HG03469 (cell line): ENCODE results near the gene ZNF528.

Source experiments
- ATAC-seq: cut with Tn5 transposase; IDR thresholded peaks from one replicate; pipeline ENCODE4 v1.9.1; 2021; ENCODE audit warnings: mild to moderate bottlenecking, moderate library complexity, moderate number of reproducible peaks; ENCODE audit not compliant: unreplicated experiment

Gene ZNF528

GRCh38 chr19:52397310-52398080, at the start of gene ZNF528:
ZNF528 (plus strand) TSS chr19:52397849; CDS start chr19:52402014, 4,165 bp downstream.
- ATAC-seq: no peak

GRCh38 chr19:52351512-52351911, 46.1 kb upstream of the ZNF528 start:
- ATAC-seq: no peak

GRCh38 chr19:52366414-52366824, 31.2 kb upstream of the ZNF528 start:
- no peak for ATAC-seq

- no peak for ATAC-seq
These were observed 27.9 kb upstream of the ZNF528 start, which contains the start of gene ZNF880 for GRCh38 chr19:52369559-52370340. ZNF880 (plus strand) TSS chr19:52369923; CDS start chr19:52369966, 43 bp downstream.

GRCh38 chr19:52370341-52370710, 27.3 kb upstream of the ZNF528 start:
- no peak for ATAC-seq

GRCh38 chr19:52391135-52391534, 6.5 kb upstream of the ZNF528 start:
- ATAC-seq: no peak

- ATAC-seq: no peak
These were observed 412 bp downstream of the ZNF528 start for GRCh38 chr19:52398081-52398441.

GRCh38 chr19:52410276-52410675, 12.6 kb downstream of the ZNF528 start:
- no peak for ATAC-seq

GRCh38 chr19:52415711-52416110, 18.1 kb downstream of the ZNF528 start:
- ATAC-seq: no peak

GRCh38 chr19:52428937-52429336, 31.3 kb downstream of the ZNF528 start, which contains the start of gene ZNF534:
ZNF534 (plus strand) TSS chr19:52429148; CDS start chr19:52431475, 2,327 bp downstream.
- no peak for ATAC-seq

GRCh38 chr19:52442179-52442578, 44.5 kb downstream of the ZNF528 start:
- ATAC-seq: no peak

GRCh38 chr19:52444506-52444905, 46.9 kb downstream of the ZNF528 start:
- no peak for ATAC-seq

GRCh38 chr19:52451241-52451640, 53.6 kb downstream of the ZNF528 start:
- no peak for ATAC-seq

GRCh38 chr19:52453324-52454094, 55.9 kb downstream of the ZNF528 start, which contains the start of gene ZNF578:
ZNF578 (plus strand) TSS chr19:52453553; CDS start chr19:52501846, 48,293 bp downstream.
- no peak for ATAC-seq

GRCh38 chr19:52464798-52465470, 67.3 kb downstream of the ZNF528 start:
- ATAC-seq: no peak
